ENCODE results near the gene DCTN4.
A peak's percentile ranks its signal among the peaks of the same experiment; 100 is the strongest.
"Not testable (repeated sequence)": the region's sequence is repeated elsewhere in the genome, so short reads cannot be mapped to it uniquely, and the experiment has no call there.

Gene DCTN4

GRCh38 chr5:150758531-150759333 lies at the start of gene DCTN4:
TSS of gene DCTN4 (minus strand) at chr5:150759017. CDS start at chr5:150758993, 24 bp downstream.
- DNase-seq: peak; percentile 99

- DNase-seq: no peak
These were observed 45.6 kb upstream of the DCTN4 start for GRCh38 chr5:150804388-150804787.

GRCh38 chr5:150801117-150801927 lies 42.5 kb upstream of the DCTN4 start:
- peak; percentile 75 for DNase-seq

- DNase-seq: no peak
These were observed 38.6 kb upstream of the DCTN4 start for GRCh38 chr5:150797384-150797783.

GRCh38 chr5:150794927-150795326 lies 36.1 kb upstream of the DCTN4 start:
- no peak for DNase-seq

- not testable (repeated sequence) for DNase-seq
These were observed 34.6 kb upstream of the DCTN4 start for GRCh38 chr5:150793423-150793888.

- DNase-seq: no peak
These were observed 32.7 kb upstream of the DCTN4 start for GRCh38 chr5:150791536-150791935.

GRCh38 chr5:150789943-150790611 lies 31.3 kb upstream of the DCTN4 start:
- DNase-seq: peak; percentile 99

GRCh38 chr5:150789450-150789849 lies 30.6 kb upstream of the DCTN4 start:
- DNase-seq: no peak

GRCh38 chr5:150788977-150789376 lies 30.2 kb upstream of the DCTN4 start:
- DNase-seq: no peak

- DNase-seq: no peak
These were observed 28.8 kb upstream of the DCTN4 start for GRCh38 chr5:150787656-150788055.

- DNase-seq: no peak
These were observed 28.1 kb upstream of the DCTN4 start for GRCh38 chr5:150786876-150787275.

- DNase-seq: no peak
These were observed 27.1 kb upstream of the DCTN4 start for GRCh38 chr5:150785950-150786349.

- peak; percentile 90 for DNase-seq
These were observed 24.7 kb upstream of the DCTN4 start for GRCh38 chr5:150783422-150783928.

GRCh38 chr5:150782850-150783249 lies 24.0 kb upstream of the DCTN4 start:
- DNase-seq: no peak

- peak; percentile 95 for DNase-seq
These were observed 23.1 kb upstream of the DCTN4 start for GRCh38 chr5:150781706-150782614.

- peak; percentile 81 for DNase-seq
These were observed 22.0 kb upstream of the DCTN4 start for GRCh38 chr5:150780816-150781221.

- DNase-seq: peak; percentile 68
These were observed 21.4 kb upstream of the DCTN4 start for GRCh38 chr5:150780187-150780692.

GRCh38 chr5:150779397-150780186 lies 20.8 kb upstream of the DCTN4 start:
- DNase-seq: peak; percentile 47

GRCh38 chr5:150778517-150779396 lies 19.9 kb upstream of the DCTN4 start, which contains the start of gene SMIM3:
TSS of gene SMIM3 (plus strand) at chr5:150778757. CDS start at chr5:150795441, 16,684 bp downstream.
- peak; percentile 81 for DNase-seq
